Measurements from ENCODE around the gene CTNNA2. TPM values are rescaled to one million over a fixed set of nuclear protein-coding genes. Genes with fewer than 3 reads are reported as not detected.

Gene CTNNA2
- total RNA-seq, 2 donors from 2014 or later, result not detected

- H3K4me3 ChIP-seq, result no peak overlapping the region
- no peak for DNase-seq (ENCODE audit: low spot score)
- no peak for TF ChIP-seq CTCF (IDR thresholded peaks at IDR 0.05)
- H3K9me3 ChIP-seq, result no peaks in the 10 kb centered on the region
- no peaks in the 10 kb centered on the region for H3K36me3 ChIP-seq
- no peaks in the 10 kb centered on the region for H3K4me1 ChIP-seq
- H3K27me3 ChIP-seq, result no peaks in the 10 kb centered on the region
- no peak overlapping the region for H3K27ac ChIP-seq
These were observed 464.9 kb downstream of the CTNNA2 start for GRCh38 chr2:79977792-79978191.

GRCh38 chr2:79980116-79980515, 467.3 kb downstream of the CTNNA2 start:
- Histone ChIP-seq H3K4me3 (no peak overlapping the region), H3K4me1 (no peaks in the 10 kb centered on the region), H3K27ac (no peak overlapping the region), H3K27me3 (no peaks in the 10 kb centered on the region), H3K9me3 (no peaks in the 10 kb centered on the region), H3K36me3 (no peaks in the 10 kb centered on the region)
- TF ChIP-seq CTCF (IDR thresholded peaks at IDR 0.05), result no peak
- no peak for DNase-seq (ENCODE audit: low spot score)

DNA sequence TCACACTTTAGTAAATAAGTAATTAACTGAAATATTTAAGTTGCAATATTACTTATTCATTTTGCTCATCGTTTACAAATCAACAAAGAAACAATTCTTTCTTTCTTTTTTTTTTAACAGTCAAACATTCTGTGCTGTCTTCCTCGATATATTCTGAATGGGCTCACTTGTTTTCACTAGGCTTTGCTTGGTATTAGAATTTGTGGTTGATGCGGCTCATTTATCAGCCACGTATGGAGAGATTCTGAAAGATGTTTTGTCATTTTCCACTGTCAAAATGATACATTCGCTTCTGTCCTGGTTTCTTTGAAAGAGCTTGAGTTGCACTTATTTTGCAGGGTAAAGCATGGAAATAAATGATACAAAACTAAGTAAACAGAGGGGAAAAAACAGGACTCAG, 468.0 kb downstream of the CTNNA2 start:
- Histone ChIP-seq H3K27ac (no peak overlapping the region), H3K27me3 (no peaks in the 10 kb centered on the region), H3K4me1 (no peaks in the 10 kb centered on the region), H3K9me3 (no peaks in the 10 kb centered on the region), H3K36me3 (no peaks in the 10 kb centered on the region), H3K4me3 (no peak overlapping the region)
- no peak for DNase-seq (ENCODE audit: low spot score)
- TF ChIP-seq CTCF (IDR thresholded peaks at IDR 0.05), result no peak

DNA sequence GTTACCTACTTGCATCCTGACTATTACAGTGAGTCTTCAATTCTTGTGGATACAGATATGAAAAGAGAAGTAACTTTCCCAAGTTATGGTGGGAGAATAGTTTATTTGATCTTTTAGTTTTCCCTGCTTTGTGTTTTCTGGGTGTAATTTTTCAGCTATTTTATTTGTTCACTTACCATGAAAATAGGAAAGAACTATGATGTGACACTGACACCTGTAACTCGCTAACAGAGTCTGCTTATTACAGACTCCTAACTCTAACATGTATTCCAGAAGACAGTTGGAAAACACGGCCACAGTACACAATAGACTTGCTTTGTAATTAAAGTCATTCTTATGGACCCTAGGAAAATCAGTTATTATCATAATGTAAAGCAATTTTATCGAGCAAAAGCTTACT, 468.5 kb downstream of the CTNNA2 start:
- Histone ChIP-seq H3K4me3 (no peak overlapping the region), H3K9me3 (no peaks in the 10 kb centered on the region), H3K27me3 (no peaks in the 10 kb centered on the region), H3K27ac (no peak overlapping the region), H3K4me1 (no peaks in the 10 kb centered on the region), H3K36me3 (no peaks in the 10 kb centered on the region)
- no peak for DNase-seq (ENCODE audit: low spot score)
- TF ChIP-seq CTCF (IDR thresholded peaks at IDR 0.05), result no peak

GRCh38 chr2:79982445-79982844, 469.6 kb downstream of the CTNNA2 start:
- Histone ChIP-seq H3K4me3 (no peak overlapping the region), H3K27me3 (no peaks in the 10 kb centered on the region), H3K9me3 (no peaks in the 10 kb centered on the region), H3K27ac (no peak overlapping the region), H3K4me1 (no peaks in the 10 kb centered on the region), H3K36me3 (no peaks in the 10 kb centered on the region)
- TF ChIP-seq CTCF (IDR thresholded peaks at IDR 0.05), result no peak
- DNase-seq (ENCODE audit: low spot score), result no peak

- Histone ChIP-seq H3K4me3 (no peak overlapping the region), H3K27ac (no peak overlapping the region), H3K9me3 (no peaks in the 10 kb centered on the region), H3K36me3 (no peaks in the 10 kb centered on the region), H3K4me1 (no peaks in the 10 kb centered on the region), H3K27me3 (no peaks in the 10 kb centered on the region)
- TF ChIP-seq CTCF (IDR thresholded peaks at IDR 0.05), result no peak
- no peak for DNase-seq (ENCODE audit: low spot score)
These were observed 471.6 kb downstream of the CTNNA2 start for GRCh38 chr2:79984476-79984875.

All from right atrium auricular region (tissue), 2 donors.